ENCODE measurements around the gene WDR64.

The WDR64 gene

DNA sequence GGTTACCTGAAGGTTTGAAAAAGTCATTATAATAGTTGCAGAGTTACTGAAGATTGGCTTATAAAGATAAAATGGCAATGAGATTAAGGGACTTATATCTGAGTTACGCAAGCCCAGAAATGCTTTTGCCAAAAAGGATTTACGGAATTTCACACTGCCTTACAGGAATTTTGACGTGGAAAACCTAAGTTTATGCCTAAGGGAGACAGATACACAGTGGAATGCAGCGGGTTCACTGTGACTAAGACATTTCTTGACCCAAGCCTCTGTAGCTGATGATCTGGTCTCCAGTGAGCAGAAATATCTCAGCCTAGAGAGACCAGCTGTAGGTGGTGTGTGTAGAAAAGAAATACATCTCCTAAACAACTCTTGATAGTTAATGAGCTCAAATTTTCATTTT, 185.8 kb downstream of the WDR64 start:
- H3K4me3 ChIP-seq (ENCODE audit: low read depth, low read length), result no peak overlapping the region
- TF ChIP-seq, protein P1, sequence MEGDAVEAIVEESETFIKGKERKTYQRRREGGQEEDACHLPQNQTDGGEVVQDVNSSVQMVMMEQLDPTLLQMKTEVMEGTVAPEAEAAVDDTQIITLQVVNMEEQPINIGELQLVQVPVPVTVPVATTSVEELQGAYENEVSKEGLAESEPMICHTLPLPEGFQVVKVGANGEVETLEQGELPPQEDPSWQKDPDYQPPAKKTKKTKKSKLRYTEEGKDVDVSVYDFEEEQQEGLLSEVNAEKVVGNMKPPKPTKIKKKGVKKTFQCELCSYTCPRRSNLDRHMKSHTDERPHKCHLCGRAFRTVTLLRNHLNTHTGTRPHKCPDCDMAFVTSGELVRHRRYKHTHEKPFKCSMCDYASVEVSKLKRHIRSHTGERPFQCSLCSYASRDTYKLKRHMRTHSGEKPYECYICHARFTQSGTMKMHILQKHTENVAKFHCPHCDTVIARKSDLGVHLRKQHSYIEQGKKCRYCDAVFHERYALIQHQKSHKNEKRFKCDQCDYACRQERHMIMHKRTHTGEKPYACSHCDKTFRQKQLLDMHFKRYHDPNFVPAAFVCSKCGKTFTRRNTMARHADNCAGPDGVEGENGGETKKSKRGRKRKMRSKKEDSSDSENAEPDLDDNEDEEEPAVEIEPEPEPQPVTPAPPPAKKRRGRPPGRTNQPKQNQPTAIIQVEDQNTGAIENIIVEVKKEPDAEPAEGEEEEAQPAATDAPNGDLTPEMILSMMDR (IDR thresholded peaks at IDR 0.05; ENCODE audit: low read depth, low read length), result no peak
- TF ChIP-seq, protein P2, sequence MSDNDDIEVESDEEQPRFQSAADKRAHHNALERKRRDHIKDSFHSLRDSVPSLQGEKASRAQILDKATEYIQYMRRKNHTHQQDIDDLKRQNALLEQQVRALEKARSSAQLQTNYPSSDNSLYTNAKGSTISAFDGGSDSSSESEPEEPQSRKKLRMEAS (IDR thresholded peaks at IDR 0.05; ENCODE audit: low read depth, low read length), result no peak
- TF ChIP-seq MYC (IDR thresholded peaks at IDR 0.05; ENCODE audit: low read depth, low read length), result no peak
- TF ChIP-seq POLR2A (IDR thresholded peaks at IDR 0.05; ENCODE audit: extremely low read depth, insufficient read length), result no peak
- DNase-seq (ENCODE audit: low read depth), result no peak

DNA sequence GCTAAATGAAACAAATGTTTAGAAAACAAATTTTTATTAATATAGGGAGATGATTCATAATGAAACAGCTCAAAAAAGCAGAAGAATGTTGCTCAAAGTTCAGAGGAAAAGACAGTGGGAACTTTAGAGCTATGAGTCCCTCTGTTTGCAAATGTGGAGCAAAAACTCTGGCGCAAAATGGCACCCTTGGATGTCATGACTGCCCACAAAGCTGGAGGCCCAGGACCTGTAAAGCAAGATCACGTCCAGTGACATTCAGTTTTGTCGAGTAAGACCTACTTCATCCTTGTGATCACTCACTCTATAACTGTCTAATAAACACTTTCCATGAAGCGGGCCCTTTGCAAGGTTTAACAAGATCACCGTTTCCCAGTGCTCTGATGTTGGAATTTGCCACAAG, 186.8 kb downstream of the WDR64 start:
- no peak overlapping the region for H3K4me3 ChIP-seq (ENCODE audit: low read depth, low read length)
- TF ChIP-seq, protein P2 (IDR thresholded peaks at IDR 0.05; ENCODE audit: low read depth, low read length), result no peak
- TF ChIP-seq POLR2A (IDR thresholded peaks at IDR 0.05; ENCODE audit: extremely low read depth, insufficient read length), result no peak
- TF ChIP-seq, protein P1 (IDR thresholded peaks at IDR 0.05; ENCODE audit: low read depth, low read length), result no peak
- no peak for TF ChIP-seq MYC (IDR thresholded peaks at IDR 0.05; ENCODE audit: low read depth, low read length)
- DNase-seq (ENCODE audit: low read depth), result no peak

DNA sequence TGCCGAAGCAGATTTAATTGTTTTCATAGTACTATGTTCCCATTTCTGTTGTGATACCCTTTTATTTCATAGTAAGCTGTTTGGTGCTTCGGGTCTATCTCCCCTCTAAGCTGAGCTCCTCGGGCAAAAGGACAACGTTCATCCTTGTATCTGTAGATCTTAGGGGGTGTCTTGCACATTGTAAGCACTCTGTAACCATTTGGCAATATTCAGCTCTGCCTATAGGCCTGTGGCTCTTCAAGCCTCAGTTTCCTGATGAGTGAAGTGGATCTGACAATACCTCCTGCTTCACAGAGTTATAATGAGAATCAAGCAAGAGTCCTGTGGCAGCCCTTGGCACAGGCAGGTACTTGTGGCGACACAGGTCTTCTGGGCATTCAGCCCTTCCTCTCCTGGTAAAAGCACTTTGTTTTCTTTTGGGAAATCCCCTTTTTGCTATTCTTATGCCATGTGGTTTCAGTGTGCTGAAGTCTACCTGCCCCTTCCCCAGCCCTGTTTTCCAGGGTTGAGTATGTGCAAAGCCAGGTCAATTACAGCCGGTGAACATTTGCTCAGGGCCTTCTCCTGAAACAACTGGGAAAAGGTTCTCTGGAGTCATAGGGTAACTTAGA, 187.4 kb downstream of the WDR64 start:
- no peak overlapping the region for H3K4me3 ChIP-seq (ENCODE audit: low read depth, low read length)
- no peak for DNase-seq (ENCODE audit: low read depth)
- TF ChIP-seq, protein P1 (IDR thresholded peaks at IDR 0.05; ENCODE audit: low read depth, low read length), result no peak
- TF ChIP-seq, protein P2 (IDR thresholded peaks at IDR 0.05; ENCODE audit: low read depth, low read length), result no peak
- no peak for TF ChIP-seq MYC (IDR thresholded peaks at IDR 0.05; ENCODE audit: low read depth, low read length)
- TF ChIP-seq POLR2A (IDR thresholded peaks at IDR 0.05; ENCODE audit: extremely low read depth, insufficient read length), result no peak

DNA sequence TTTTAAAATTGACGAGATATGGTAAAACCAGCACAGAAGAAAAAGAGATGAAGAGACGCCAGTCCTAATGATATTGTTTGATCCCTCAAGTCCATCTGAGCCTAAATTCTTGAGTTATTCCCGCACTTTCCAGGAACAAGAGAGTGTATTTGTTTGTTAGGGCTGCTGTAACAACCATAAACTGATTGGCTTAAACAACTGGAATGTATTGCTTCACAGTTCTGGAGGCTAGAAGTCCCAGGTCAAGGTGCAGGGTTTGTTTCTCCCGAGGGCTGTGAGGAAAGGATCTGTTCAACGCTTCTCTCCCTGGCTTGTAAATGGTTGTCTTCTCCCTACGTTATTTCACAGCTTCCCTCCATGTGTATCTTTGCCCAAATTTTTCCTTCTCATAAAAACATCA, 188.1 kb downstream of the WDR64 start:
- DNase-seq (ENCODE audit: low read depth), result no peak
- TF ChIP-seq POLR2A (IDR thresholded peaks at IDR 0.05; ENCODE audit: extremely low read depth, insufficient read length), result no peak
- TF ChIP-seq, protein P2 (IDR thresholded peaks at IDR 0.05; ENCODE audit: low read depth, low read length), result no peak
- TF ChIP-seq, protein P1 (IDR thresholded peaks at IDR 0.05; ENCODE audit: low read depth, low read length), result no peak
- no peak overlapping the region for H3K4me3 ChIP-seq (ENCODE audit: low read depth, low read length)

DNA sequence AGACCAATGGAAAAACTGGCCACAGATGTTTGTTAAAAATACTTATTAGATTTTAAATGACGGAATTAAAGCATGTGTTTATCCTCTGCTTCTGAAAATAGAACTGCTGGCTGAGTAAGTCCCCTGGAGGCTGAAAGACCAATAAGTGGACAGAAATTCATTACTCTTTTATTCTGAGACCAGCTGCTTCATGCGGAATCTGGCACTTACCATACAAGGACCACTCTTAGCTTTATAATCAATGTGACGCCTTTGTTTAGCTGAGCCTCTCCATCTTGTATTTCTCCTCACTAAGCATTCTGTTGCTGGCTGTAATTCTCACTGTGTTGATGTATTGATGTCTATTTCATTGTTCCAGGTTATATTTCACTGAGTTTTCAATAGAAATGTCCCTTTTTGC, 189.6 kb downstream of the WDR64 start:
- H3K4me3 ChIP-seq (ENCODE audit: low read depth, low read length), result no peak overlapping the region
- DNase-seq (ENCODE audit: low read depth), result no peak
- TF ChIP-seq MYC (IDR thresholded peaks at IDR 0.05; ENCODE audit: low read depth, low read length), result no peak
- TF ChIP-seq, protein P2 (IDR thresholded peaks at IDR 0.05; ENCODE audit: low read depth, low read length), result no peak
- TF ChIP-seq, protein P1 (IDR thresholded peaks at IDR 0.05; ENCODE audit: low read depth, low read length), result no peak
- no peak for TF ChIP-seq POLR2A (IDR thresholded peaks at IDR 0.05; ENCODE audit: extremely low read depth, insufficient read length)

All from NB4 (cell line).